ENCODE results near the gene NUDT16L1. TPM values are rescaled to one million over a fixed set of nuclear protein-coding genes. Genes with fewer than 3 reads are reported as not detected.

Gene NUDT16L1
- total RNA-seq, 1 donor from 2014 or later: 77.3 TPM

DNA sequence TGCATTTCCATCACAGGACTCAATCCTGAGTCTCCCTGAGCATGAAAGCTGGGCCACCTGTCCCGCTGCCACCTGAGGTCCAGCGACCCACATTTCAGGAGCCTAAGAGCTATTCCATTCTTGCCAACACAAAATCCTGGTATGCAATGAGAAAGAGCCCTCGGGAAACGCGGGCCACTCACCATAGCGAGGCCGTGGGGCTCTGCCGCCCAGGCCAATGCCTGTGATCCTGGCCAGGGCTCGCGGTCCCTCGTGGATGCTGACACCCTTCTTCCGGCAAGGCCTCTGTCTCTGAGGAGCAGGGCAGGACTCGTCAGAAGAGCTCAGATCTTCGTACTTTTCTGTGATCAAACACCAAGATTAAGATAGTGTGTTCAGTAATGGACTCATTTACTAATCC lies 11.6 kb downstream of the NUDT16L1 start:
- intact Hi-C loops (cut with DNase I): no loop called here
- no peaks in the 10 kb centered on the region for H3K9me3 ChIP-seq
- H3K4me3 ChIP-seq: no peak overlapping the region
- H3K36me3 ChIP-seq: peaks cover 57 to 70% of the 10 kb centered on the region in 2 donors
- H3K4me1 ChIP-seq: no peaks in the 10 kb centered on the region
- no peak overlapping the region for H3K27ac ChIP-seq
- no peak for TF ChIP-seq CTCF (IDR thresholded peaks at IDR 0.05)
- H3K27me3 ChIP-seq: no peaks in the 10 kb centered on the region
- DNase-seq (ENCODE audit: low spot score in 2 of 2): no peak

GRCh38 chr16:4706871-4707270 lies 13.5 kb downstream of the NUDT16L1 start:
- intact Hi-C loops (cut with DNase I): no loop called here
- no peak for TF ChIP-seq CTCF (IDR thresholded peaks at IDR 0.05)
- Histone ChIP-seq H3K4me3 (no peak overlapping the region), H3K27ac (no peak overlapping the region), H3K36me3 (peaks cover 39 to 69% of the 10 kb centered on the region in 2 donors), H3K27me3 (no peaks in the 10 kb centered on the region), H3K4me1 (no peaks in the 10 kb centered on the region), H3K9me3 (no peaks in the 10 kb centered on the region)
- no peak for DNase-seq (ENCODE audit: low spot score in 2 of 2)

DNA sequence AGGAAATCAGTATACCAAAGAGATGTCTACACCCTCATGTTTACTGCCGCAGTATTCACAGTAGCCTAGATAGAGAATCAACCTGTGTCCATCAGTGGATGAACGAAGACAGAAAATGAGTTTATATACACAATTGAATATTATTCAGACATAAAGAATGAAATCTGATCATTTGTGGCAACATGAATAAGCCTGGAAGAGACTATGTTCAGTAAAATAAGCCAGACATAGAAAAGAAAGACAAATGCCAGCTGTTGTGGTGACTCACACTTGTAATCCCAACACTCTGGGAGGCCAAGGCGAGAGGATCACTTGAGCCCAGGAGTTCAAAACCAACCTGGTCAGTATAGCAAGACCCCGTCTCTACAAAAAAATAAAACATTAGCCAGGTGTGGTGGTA lies 16.1 kb downstream of the NUDT16L1 start:
- H3K36me3 ChIP-seq: peaks cover 36 to 78% of the 10 kb centered on the region in 2 donors
- no peak for TF ChIP-seq CTCF (IDR thresholded peaks at IDR 0.05)
- no peaks in the 10 kb centered on the region for H3K4me1 ChIP-seq
- no peak overlapping the region for H3K4me3 ChIP-seq
- H3K9me3 ChIP-seq: no peaks in the 10 kb centered on the region
- intact Hi-C loops (cut with DNase I): no loop called here
- H3K27me3 ChIP-seq: no peaks in the 10 kb centered on the region
- no peak for DNase-seq (ENCODE audit: low spot score in 2 of 2)
- H3K27ac ChIP-seq: no peak overlapping the region

DNA sequence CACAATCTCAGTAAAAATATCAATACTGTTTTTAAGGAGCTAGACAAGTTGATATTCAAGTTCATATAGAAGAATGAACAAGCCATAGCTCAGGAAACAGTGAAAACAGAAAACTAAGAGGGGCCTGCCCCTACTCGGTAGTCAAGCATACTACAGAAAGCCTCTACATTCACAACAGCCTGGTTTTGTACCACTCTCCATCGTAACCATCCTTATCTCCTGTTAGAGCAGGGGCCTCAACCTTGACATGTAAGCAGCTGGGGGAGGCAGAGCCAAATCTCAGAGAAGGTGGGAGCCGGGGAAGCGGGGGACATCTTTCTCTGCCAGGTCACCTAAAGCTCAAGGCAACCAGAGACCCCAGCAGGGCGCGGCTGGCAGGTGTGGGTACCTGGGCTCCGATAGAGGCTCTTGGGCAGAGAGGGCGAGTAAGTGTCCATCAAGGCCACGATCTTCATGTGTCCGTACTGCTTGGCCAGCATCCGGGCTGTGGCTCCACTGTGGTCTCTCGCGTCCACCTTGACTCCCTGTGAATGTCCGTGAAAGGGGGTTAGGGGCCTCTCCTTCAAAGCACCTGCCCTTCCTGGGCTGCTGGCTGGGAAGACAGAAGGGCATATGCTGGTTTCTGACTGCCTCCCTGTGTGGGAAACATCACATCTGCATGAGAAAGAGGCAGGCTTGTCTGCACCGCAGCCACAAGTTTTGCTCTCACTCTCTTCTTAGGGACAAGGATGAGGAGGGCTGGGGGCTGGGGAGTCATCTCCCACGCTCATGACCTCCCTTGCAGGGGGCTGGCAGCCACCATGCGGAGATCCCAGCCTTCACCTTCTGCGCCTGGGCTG lies 20.5 kb downstream of the NUDT16L1 start:
- Histone ChIP-seq H3K27me3 (no peaks in the 10 kb centered on the region), H3K36me3 (peaks cover 16 to 57% of the 10 kb centered on the region in 2 donors), H3K4me1 (no peaks in the 10 kb centered on the region), H3K27ac (no peak overlapping the region), H3K4me3 (no peak overlapping the region), H3K9me3 (no peaks in the 10 kb centered on the region)
- no peak for DNase-seq (ENCODE audit: low spot score in 2 of 2)
- intact Hi-C loops (cut with DNase I): no loop called here
- no peak for TF ChIP-seq CTCF (IDR thresholded peaks at IDR 0.05)

- no peak for DNase-seq (ENCODE audit: low spot score in 2 of 2)
- H3K27me3 ChIP-seq: no peaks in the 10 kb centered on the region
- H3K4me3 ChIP-seq: no peak overlapping the region
- H3K9me3 ChIP-seq: no peaks in the 10 kb centered on the region
- TF ChIP-seq CTCF (IDR thresholded peaks at IDR 0.05): no peak
- intact Hi-C loops (cut with DNase I): no loop called here
- H3K27ac ChIP-seq: no peak overlapping the region
- peaks cover 13 to 52% of the 10 kb centered on the region in 2 donors for H3K36me3 ChIP-seq
- H3K4me1 ChIP-seq: no peaks in the 10 kb centered on the region
Observed at GRCh38 chr16:4714996-4715395, 21.6 kb downstream of the NUDT16L1 start.

All from ascending aorta (tissue), 2 donors.